ENCODE results near the gene GP1BA.

The GP1BA gene

GRCh38 chr17:4895657-4896331 is 36.3 kb upstream of the GP1BA start:
- Histone ChIP-seq H3K4me3 (ENCODE audit: low read length in 2 of 2) (no peak overlapping the region), H3K9ac (ENCODE audit: low read depth in 1 of 2, low read length in 2 of 2) (no peak overlapping the region), H3K27ac (ENCODE audit: low read depth in 2 of 2, low read length in 2 of 2) (no peak overlapping the region), H3K27me3 (ENCODE audit: control insufficient read depth in 2 of 2, insufficient read depth in 2 of 2, low read length in 2 of 2) (peaks cover 4 to 5% of the 10 kb centered on the region in 2 donors), H3K4me1 (ENCODE audit: control insufficient read depth in 2 of 2, insufficient read depth in 2 of 2, low read length in 2 of 2) (peaks cover 11 to 17% of the 10 kb centered on the region in 2 donors), H3K36me3 (ENCODE audit: control insufficient read depth in 2 of 2, insufficient read depth in 2 of 2, low read length in 2 of 2) (peaks cover 56 to 64% of the 10 kb centered on the region in 2 donors), H3K9me3 (ENCODE audit: control insufficient read depth in 2 of 2, low read length in 2 of 2) (no peaks in the 10 kb centered on the region)

GRCh38 chr17:4896332-4897197 is 35.5 kb upstream of the GP1BA start:
- Histone ChIP-seq H3K4me3 (ENCODE audit: low read length in 2 of 2) (no peak overlapping the region), H3K27ac (ENCODE audit: low read depth in 2 of 2, low read length in 2 of 2) (no peak overlapping the region), H3K9me3 (ENCODE audit: control insufficient read depth in 2 of 2, low read length in 2 of 2) (no peaks in the 10 kb centered on the region), H3K36me3 (ENCODE audit: control insufficient read depth in 2 of 2, insufficient read depth in 2 of 2, low read length in 2 of 2) (peaks cover 49 to 56% of the 10 kb centered on the region in 2 donors), H3K4me1 (ENCODE audit: control insufficient read depth in 2 of 2, insufficient read depth in 2 of 2, low read length in 2 of 2) (peaks cover 15 to 17% of the 10 kb centered on the region in 2 donors), H3K27me3 (ENCODE audit: control insufficient read depth in 2 of 2, insufficient read depth in 2 of 2, low read length in 2 of 2) (peaks cover 4 to 5% of the 10 kb centered on the region in 2 donors), H3K9ac (ENCODE audit: low read depth in 1 of 2, low read length in 2 of 2) (no peak overlapping the region)

GRCh38 chr17:4897198-4897687 is 34.8 kb upstream of the GP1BA start:
- H3K36me3 ChIP-seq (ENCODE audit: control insufficient read depth in 2 of 2, insufficient read depth in 2 of 2, low read length in 2 of 2): peaks cover 44 to 50% of the 10 kb centered on the region in 2 donors
- peaks cover 4 to 5% of the 10 kb centered on the region in 2 donors for H3K27me3 ChIP-seq (ENCODE audit: control insufficient read depth in 2 of 2, insufficient read depth in 2 of 2, low read length in 2 of 2)
- no peak overlapping the region for H3K4me3 ChIP-seq (ENCODE audit: low read length in 2 of 2)
- H3K27ac ChIP-seq (ENCODE audit: low read depth in 2 of 2, low read length in 2 of 2): no peak overlapping the region
- peaks cover 15 to 17% of the 10 kb centered on the region in 2 donors for H3K4me1 ChIP-seq (ENCODE audit: control insufficient read depth in 2 of 2, insufficient read depth in 2 of 2, low read length in 2 of 2)
- H3K9me3 ChIP-seq (ENCODE audit: control insufficient read depth in 2 of 2, low read length in 2 of 2): no peaks in the 10 kb centered on the region
- H3K9ac ChIP-seq (ENCODE audit: low read depth in 1 of 2, low read length in 2 of 2): no peak overlapping the region

GRCh38 chr17:4897785-4898184 is 34.3 kb upstream of the GP1BA start:
- no peak overlapping the region for H3K27ac ChIP-seq (ENCODE audit: low read depth in 2 of 2, low read length in 2 of 2)
- H3K9ac ChIP-seq (ENCODE audit: low read depth in 1 of 2, low read length in 2 of 2): no peak overlapping the region
- peaks cover 41 to 46% of the 10 kb centered on the region in 2 donors for H3K36me3 ChIP-seq (ENCODE audit: control insufficient read depth in 2 of 2, insufficient read depth in 2 of 2, low read length in 2 of 2)
- H3K4me1 ChIP-seq (ENCODE audit: control insufficient read depth in 2 of 2, insufficient read depth in 2 of 2, low read length in 2 of 2): peaks cover 17 to 21% of the 10 kb centered on the region in 2 donors
- no peak overlapping the region for H3K4me3 ChIP-seq (ENCODE audit: low read length in 2 of 2)
- H3K9me3 ChIP-seq (ENCODE audit: control insufficient read depth in 2 of 2, low read length in 2 of 2): no peaks in the 10 kb centered on the region
- H3K27me3 ChIP-seq (ENCODE audit: control insufficient read depth in 2 of 2, insufficient read depth in 2 of 2, low read length in 2 of 2): peaks cover 4 to 5% of the 10 kb centered on the region in 2 donors

- H3K9ac ChIP-seq (ENCODE audit: low read depth in 1 of 2, low read length in 2 of 2): no peak overlapping the region
- H3K36me3 ChIP-seq (ENCODE audit: control insufficient read depth in 2 of 2, insufficient read depth in 2 of 2, low read length in 2 of 2): peaks cover 36 to 40% of the 10 kb centered on the region in 2 donors
- H3K9me3 ChIP-seq (ENCODE audit: control insufficient read depth in 2 of 2, low read length in 2 of 2): no peaks in the 10 kb centered on the region
- H3K4me1 ChIP-seq (ENCODE audit: control insufficient read depth in 2 of 2, insufficient read depth in 2 of 2, low read length in 2 of 2): peaks cover 18 to 27% of the 10 kb centered on the region in 2 donors
- H3K27ac ChIP-seq (ENCODE audit: low read depth in 2 of 2, low read length in 2 of 2): no peak overlapping the region
- H3K27me3 ChIP-seq (ENCODE audit: control insufficient read depth in 2 of 2, insufficient read depth in 2 of 2, low read length in 2 of 2): peaks cover 4 to 5% of the 10 kb centered on the region in 2 donors
- H3K4me3 ChIP-seq (ENCODE audit: low read length in 2 of 2): peak overlapping the region in 1 of 2 donors; percentile 7
These were observed 33.7 kb upstream of the GP1BA start for GRCh38 chr17:4898351-4898750.

- Histone ChIP-seq H3K27me3 (ENCODE audit: control insufficient read depth in 2 of 2, insufficient read depth in 2 of 2, low read length in 2 of 2) (peaks cover 4 to 5% of the 10 kb centered on the region in 2 donors), H3K27ac (ENCODE audit: low read depth in 2 of 2, low read length in 2 of 2) (no peak overlapping the region), H3K9me3 (ENCODE audit: control insufficient read depth in 2 of 2, low read length in 2 of 2) (no peaks in the 10 kb centered on the region), H3K9ac (ENCODE audit: low read depth in 1 of 2, low read length in 2 of 2) (peak overlapping the region; percentile 28 to 72), H3K36me3 (ENCODE audit: control insufficient read depth in 2 of 2, insufficient read depth in 2 of 2, low read length in 2 of 2) (peaks cover 30 to 34% of the 10 kb centered on the region in 2 donors), H3K4me1 (ENCODE audit: control insufficient read depth in 2 of 2, insufficient read depth in 2 of 2, low read length in 2 of 2) (peaks cover 21 to 29% of the 10 kb centered on the region in 2 donors), H3K4me3 (ENCODE audit: low read length in 2 of 2) (peak overlapping the region; percentile 69 to 80)
These were observed 33.1 kb upstream of the GP1BA start for GRCh38 chr17:4898927-4899326.

GRCh38 chr17:4899341-4900230 is 32.5 kb upstream of the GP1BA start, which contains the start of gene C17orf107:
Gene C17orf107, plus strand, starts transcription at chr17:4899536. Its CDS starts 227 bp downstream, at chr17:4899763.
- H3K27me3 ChIP-seq (ENCODE audit: control insufficient read depth in 2 of 2, insufficient read depth in 2 of 2, low read length in 2 of 2): peaks cover 4 to 9% of the 10 kb centered on the region in 2 donors
- H3K9me3 ChIP-seq (ENCODE audit: control insufficient read depth in 2 of 2, low read length in 2 of 2): no peaks in the 10 kb centered on the region
- peaks cover 21 to 29% of the 10 kb centered on the region in 2 donors for H3K4me1 ChIP-seq (ENCODE audit: control insufficient read depth in 2 of 2, insufficient read depth in 2 of 2, low read length in 2 of 2)
- H3K27ac ChIP-seq (ENCODE audit: low read depth in 2 of 2, low read length in 2 of 2): peak within 1 kb of the TSS in 1 of 2 donors; percentile 1
- peak within 1 kb of the TSS; percentile 69 to 80 for H3K4me3 ChIP-seq (ENCODE audit: low read length in 2 of 2)
- peak within 1 kb of the TSS; percentile 72 to 74 for H3K9ac ChIP-seq (ENCODE audit: low read depth in 1 of 2, low read length in 2 of 2)
- peaks cover 23 to 28% of the 10 kb centered on the region in 2 donors for H3K36me3 ChIP-seq (ENCODE audit: control insufficient read depth in 2 of 2, insufficient read depth in 2 of 2, low read length in 2 of 2)

- Histone ChIP-seq H3K4me1 (ENCODE audit: control insufficient read depth in 2 of 2, insufficient read depth in 2 of 2, low read length in 2 of 2) (peaks cover 21 to 29% of the 10 kb centered on the region in 2 donors), H3K27ac (ENCODE audit: low read depth in 2 of 2, low read length in 2 of 2) (peak overlapping the region in 1 of 2 donors; percentile 1), H3K9ac (ENCODE audit: low read depth in 1 of 2, low read length in 2 of 2) (no peak overlapping the region), H3K9me3 (ENCODE audit: control insufficient read depth in 2 of 2, low read length in 2 of 2) (no peaks in the 10 kb centered on the region), H3K36me3 (ENCODE audit: control insufficient read depth in 2 of 2, insufficient read depth in 2 of 2, low read length in 2 of 2) (peaks cover 15 to 19% of the 10 kb centered on the region in 2 donors), H3K27me3 (ENCODE audit: control insufficient read depth in 2 of 2, insufficient read depth in 2 of 2, low read length in 2 of 2) (peaks cover 4 to 13% of the 10 kb centered on the region in 2 donors), H3K4me3 (ENCODE audit: low read length in 2 of 2) (peak overlapping the region; percentile 69 to 80)
These were observed 31.6 kb upstream of the GP1BA start for GRCh38 chr17:4900231-4901107.

Data from mucosa of rectum (tissue), 2 donors.